A673 (cell line): ENCODE measurements around the gene WNT3. TPM values are rescaled to one million over a fixed set of nuclear protein-coding genes. Genes with fewer than 3 reads are reported as not detected.
A peak's percentile ranks its signal among the peaks of the same experiment; 100 is the strongest.

Source experiments
- BruUV-seq: library from RNA; stranded (reverse); fragments of 400-500 nt; replicated peaks from 2 replicates; lab custom pipeline; 2021; lab: Mats Ljungman, UMichigan
- CTCF ChIA-PET: fragments of 300-600 bp; sonication (Branson Sonifier 250); formaldehyde crosslinking; loops from one replicate; lab custom pipeline; 2022; ENCODE audit warnings: antibody characterized with exemption; lab: Charles Lee
- POLR2A ChIA-PET: fragments of 300-600 bp; sonication (Branson Sonifier 250); formaldehyde crosslinking; loops from one replicate; lab custom pipeline; 2022; ENCODE audit warnings: antibody characterized with exemption; ENCODE audit not compliant: low non-redundant PET; lab: Charles Lee
- DNase-seq: peaks from one replicate; pipeline ENCODE4 v3.0.0-alpha.2; 2015; ENCODE audit warnings: low spot score
- H3K27ac ChIP-seq: fragments of 200-600 bp; sonication (generic); 2 replicates; pipeline ENCODE4 v1.5.1; 2016; ENCODE audit warnings: mixed run types, low read depth, mild to moderate bottlenecking, mixed read lengths, antibody characterized with exemption, low read length; ENCODE audit not compliant: poor library complexity, severe bottlenecking
- H3K27me3 ChIP-seq: fragments of 200-600 bp; sonication (generic); replicated peaks from 2 replicates; pipeline ENCODE4 v1.6.1; 2017; ENCODE audit warnings: mixed run types, low read depth, mild to moderate bottlenecking, mixed read lengths, antibody characterized with exemption, low read length; ENCODE audit not compliant: insufficient read depth, poor library complexity
- H3K36me3 ChIP-seq: fragments of 200-600 bp; sonication (generic); 2 replicates; pipeline ENCODE4 v1.6.1; 2016; ENCODE audit warnings: mixed run types, mild to moderate bottlenecking, mixed read lengths, antibody characterized with exemption, low read length; ENCODE audit not compliant: insufficient read depth, poor library complexity, severe bottlenecking
- H3K4me1 ChIP-seq: fragments of 200-600 bp; sonication (generic); 2 replicates; pipeline ENCODE4 v1.6.1; 2017; ENCODE audit warnings: mixed run types, mild to moderate bottlenecking, mixed read lengths, antibody characterized with exemption, low read length; ENCODE audit not compliant: insufficient read depth, poor library complexity, severe bottlenecking
- H3K4me3 ChIP-seq: fragments of 200-600 bp; sonication (generic); 2 replicates; pipeline ENCODE4 v1.5.1; 2016; ENCODE audit warnings: low read depth, mixed run types, mild to moderate bottlenecking, mixed read lengths, low read length; ENCODE audit not compliant: poor library complexity, severe bottlenecking
- H3K9me3 ChIP-seq: fragments of 200-600 bp; sonication (generic); 2 replicates; pipeline ENCODE4 v1.6.1; 2016; ENCODE audit warnings: mixed run types, low read depth, mild to moderate bottlenecking, mixed read lengths, antibody characterized with exemption, low read length; ENCODE audit not compliant: poor library complexity, severe bottlenecking
- CTCF ChIP-seq: fragments of 300-800, 200-600 bp; sonication (generic); conservative IDR thresholded peaks from 2 replicates; pipeline ENCODE4 v1.5.1; 2017; ENCODE audit warnings: low read depth, mild to moderate bottlenecking, antibody characterized with exemption, low read length, moderate library complexity, mixed read lengths
- EZH2 ChIP-seq: fragments of 200-600 bp; sonication (generic); IDR thresholded peaks from 2 replicates; pipeline ENCODE4 v1.6.1; 2017; ENCODE audit warnings: borderline replicate concordance, low read depth, mild to moderate bottlenecking, mixed read lengths, antibody characterized with exemption, low read length; ENCODE audit not compliant: poor library complexity, severe bottlenecking
- intact Hi-C: fragments of 100-400 bp; cut with micrococcal nuclease; formaldehyde crosslinking; loops from one replicate; pipeline ENCODE4 v1.10.0; 2022; ENCODE audit not compliant: unreplicated experiment
- total RNA-seq: library from RNA; stranded (reverse); gene quantifications from 2 replicates; pipeline ENCODE4 v1.2.3, GENCODE V29; 2021

Gene WNT3
- total RNA-seq, 1 experiment from 2014 or later = 1.3 TPM

- ChIA-PET POLR2A (no interaction called here), CTCF (no interaction called here)
- no peak overlapping the region for H3K4me3 ChIP-seq
- no peaks in the 10 kb centered on the region for H3K4me1 ChIP-seq
- no peaks in the 10 kb centered on the region for H3K27me3 ChIP-seq
- no peaks in the 10 kb centered on the region for H3K9me3 ChIP-seq
- DNase-seq = no peak
- intact Hi-C loops = no loop called here
- no peak for TF ChIP-seq CTCF
- TF ChIP-seq EZH2 = no peak
- BruUV-seq = no TSS peak
- no peak overlapping the region for H3K27ac ChIP-seq
- H3K36me3 ChIP-seq = no peaks in the 10 kb centered on the region
Observed at GRCh38 chr17:46796524-46796923, 22.0 kb downstream of the WNT3 start.

GRCh38 chr17:46796084-46796483 lies 22.4 kb downstream of the WNT3 start:
- ChIA-PET POLR2A (no interaction called here), CTCF (no interaction called here)
- no peak for DNase-seq
- Histone ChIP-seq H3K27ac (no peak overlapping the region), H3K9me3 (no peaks in the 10 kb centered on the region), H3K36me3 (no peaks in the 10 kb centered on the region), H3K27me3 (no peaks in the 10 kb centered on the region), H3K4me1 (no peaks in the 10 kb centered on the region), H3K4me3 (no peak overlapping the region)
- no TSS peak for BruUV-seq
- TF ChIP-seq CTCF (no peak), EZH2 (no peak)
- intact Hi-C loops = no loop called here

GRCh38 chr17:46795379-46795952 lies 23.0 kb downstream of the WNT3 start:
- TF ChIP-seq CTCF = no peak
- no peak for TF ChIP-seq EZH2
- CTCF ChIA-PET = no interaction called here

More at GRCh38 chr17:46795379-46795952, 23.0 kb downstream of the WNT3 start:
- POLR2A ChIA-PET = no interaction called here
- Histone ChIP-seq H3K27me3 (no peaks in the 10 kb centered on the region), H3K27ac (no peak overlapping the region), H3K4me3 (no peak overlapping the region), H3K4me1 (no peaks in the 10 kb centered on the region), H3K9me3 (no peaks in the 10 kb centered on the region), H3K36me3 (no peaks in the 10 kb centered on the region)
- intact Hi-C loops = no loop called here
- no TSS peak for BruUV-seq
- peak; percentile 31 for DNase-seq
